Endometrial microvascular endothelial cells (primary cell): ENCODE measurements around the gene PLEKHG4B. TPM values are rescaled to one million over a fixed set of nuclear protein-coding genes. Genes with fewer than 3 reads are reported as not detected.
"Not testable (repeated sequence)": the region's sequence is repeated elsewhere in the genome, so short reads cannot be mapped to it uniquely, and the experiment has no call there.

ENCODE experiments used
- in situ Hi-C: cut with HindIII; loops from 2 replicates; pipeline ENCODE4 v1.10.0; 2017; ENCODE audit warnings: low sequenced_read_pairs, low pct_unique_long_range_greater_than_20kb; ENCODE audit errors: inconsistent ontology term
- total RNA-seq: library from RNA; depleted of rRNA; stranded (reverse); fragments of >200 nt; gene quantifications from one replicate; pipeline ENCODE4 v1.2.3, GENCODE V29; 2015; ENCODE audit errors: inconsistent ontology term

The PLEKHG4B gene
- total RNA-seq, 1 donor from 2014 or later: 0.19 TPM

DNA sequence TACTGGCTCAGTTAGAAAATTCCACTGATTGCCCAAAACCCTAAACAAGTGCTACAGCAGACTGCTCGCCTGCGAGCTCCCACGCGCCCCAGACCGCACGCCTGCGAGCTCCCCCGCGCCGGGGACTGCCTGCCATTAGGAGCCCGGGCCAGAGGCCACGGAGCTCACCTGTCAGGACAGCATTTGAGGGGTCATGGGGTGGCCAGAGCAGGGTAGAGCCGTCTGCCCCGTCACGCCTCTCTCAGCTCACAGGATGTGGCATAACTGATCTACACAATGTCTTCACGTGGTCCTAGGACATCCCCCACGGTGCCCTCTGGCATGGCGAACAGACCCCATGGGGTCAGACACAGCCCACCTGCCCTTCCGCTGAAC is 70.2 kb downstream of the PLEKHG4B start:
- in situ Hi-C loops: no loop called here

DNA sequence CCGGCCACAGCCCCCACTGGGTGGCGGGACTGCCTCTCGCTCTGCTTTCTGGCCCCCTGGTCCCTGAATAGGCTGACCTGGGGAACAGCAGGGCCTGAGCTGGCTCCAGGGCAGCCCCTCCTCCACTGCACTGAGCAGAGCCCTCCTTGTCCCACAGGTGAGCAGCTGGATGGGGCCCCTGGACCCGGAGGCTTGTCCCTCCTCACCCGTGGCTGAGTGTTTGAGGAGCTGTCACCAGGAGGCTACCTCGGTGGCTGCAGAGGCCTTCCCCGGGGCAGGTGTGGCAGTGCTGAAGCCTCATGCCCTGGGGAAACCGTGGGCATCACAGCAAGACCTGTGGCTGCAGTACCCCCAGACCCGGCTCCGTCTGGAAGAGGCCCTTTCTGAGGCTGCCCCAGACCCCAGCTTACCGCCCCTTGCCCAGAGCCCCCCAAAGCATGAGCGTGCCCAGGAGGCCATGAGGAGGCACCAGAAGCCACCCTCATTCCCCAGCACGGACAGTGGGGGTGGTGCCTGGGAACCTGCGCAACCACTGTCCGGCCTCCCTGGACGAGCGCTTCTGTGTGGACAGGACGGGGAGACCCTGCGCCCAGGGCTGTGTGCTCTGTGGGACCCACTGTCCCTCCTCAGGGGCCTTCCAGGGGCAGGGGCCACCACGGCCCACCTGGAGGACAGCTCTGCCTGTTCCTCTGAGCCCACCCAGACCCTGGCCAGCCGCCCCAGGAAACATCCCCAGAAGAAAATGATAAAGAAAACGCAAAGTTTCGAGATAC is 70.8 kb downstream of the PLEKHG4B start:
- in situ Hi-C loops: no loop called here

DNA sequence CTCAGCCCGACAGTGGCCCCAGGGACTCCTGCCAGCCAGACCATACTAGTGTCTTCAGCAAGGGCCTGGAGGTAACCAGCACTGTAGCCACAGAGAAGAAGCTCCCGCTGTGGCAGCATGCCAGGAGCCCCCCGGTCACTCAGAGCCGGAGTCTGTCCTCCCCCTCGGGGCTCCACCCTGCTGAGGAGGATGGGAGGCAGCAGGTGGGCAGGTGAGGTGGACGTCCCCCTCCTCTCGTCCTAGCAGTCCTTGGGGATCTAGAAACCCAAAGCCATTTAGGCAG is 71.3 kb downstream of the PLEKHG4B start:
- in situ Hi-C loops: no loop called here

DNA sequence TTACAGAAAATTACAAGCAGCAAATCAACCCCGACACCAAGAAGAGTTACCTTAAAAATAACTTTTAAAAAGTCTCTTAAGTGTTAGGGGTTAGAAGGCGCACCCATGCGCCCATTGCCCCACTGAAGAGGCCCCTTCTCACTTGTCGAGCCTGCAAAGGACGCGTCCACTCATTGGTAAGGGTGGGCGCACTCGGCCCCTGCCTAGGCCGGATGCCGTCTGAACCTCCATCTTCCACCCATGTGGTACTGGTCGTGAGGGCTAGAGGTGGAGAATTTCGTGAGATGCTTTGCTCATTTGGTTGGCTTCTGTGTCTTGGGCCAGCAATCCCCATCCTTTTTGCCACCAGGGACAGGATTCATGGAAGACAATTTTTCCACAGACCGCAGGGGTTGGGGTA is 71.9 kb downstream of the PLEKHG4B start:
- in situ Hi-C loops: no loop called here

DNA sequence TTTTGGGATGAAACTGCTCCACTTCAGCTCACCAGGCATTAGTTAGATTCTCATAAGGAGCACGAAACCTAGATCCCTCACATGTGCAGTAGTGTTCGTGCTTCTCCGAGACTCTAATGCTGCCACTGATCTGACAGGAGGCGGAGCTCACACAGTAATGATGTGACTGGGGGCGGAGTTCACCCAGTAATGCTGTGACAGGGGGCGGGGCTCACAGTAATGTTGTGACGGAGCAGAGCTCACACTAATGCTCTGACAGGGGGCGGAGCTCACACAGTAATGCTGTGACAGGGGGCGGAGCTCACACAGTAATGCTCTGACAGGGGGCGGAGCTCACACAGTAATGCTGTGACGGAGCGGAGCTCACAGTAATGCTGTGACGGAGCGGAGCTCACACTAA is 72.3 kb downstream of the PLEKHG4B start:
- in situ Hi-C loops: no loop called here

DNA sequence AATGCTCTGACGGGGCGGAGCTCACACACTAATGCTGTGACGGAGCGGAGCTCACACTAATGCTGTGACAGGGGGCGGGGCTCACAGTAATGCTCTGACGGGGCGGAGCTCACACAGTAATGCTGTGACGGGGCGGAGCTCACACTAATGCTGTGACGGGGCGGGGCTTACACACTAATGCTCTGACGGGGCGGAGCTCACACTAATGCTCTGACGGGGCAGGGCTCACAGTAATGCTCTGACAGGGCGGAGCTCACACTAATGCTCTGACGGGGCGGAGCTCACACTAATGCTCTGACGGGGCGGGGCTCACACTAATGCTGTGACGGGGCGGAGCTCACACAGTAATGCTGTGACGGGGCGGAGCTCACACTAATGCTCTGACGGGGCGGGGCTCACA is 72.8 kb downstream of the PLEKHG4B start:
- in situ Hi-C loops: not testable (repeated sequence)

DNA sequence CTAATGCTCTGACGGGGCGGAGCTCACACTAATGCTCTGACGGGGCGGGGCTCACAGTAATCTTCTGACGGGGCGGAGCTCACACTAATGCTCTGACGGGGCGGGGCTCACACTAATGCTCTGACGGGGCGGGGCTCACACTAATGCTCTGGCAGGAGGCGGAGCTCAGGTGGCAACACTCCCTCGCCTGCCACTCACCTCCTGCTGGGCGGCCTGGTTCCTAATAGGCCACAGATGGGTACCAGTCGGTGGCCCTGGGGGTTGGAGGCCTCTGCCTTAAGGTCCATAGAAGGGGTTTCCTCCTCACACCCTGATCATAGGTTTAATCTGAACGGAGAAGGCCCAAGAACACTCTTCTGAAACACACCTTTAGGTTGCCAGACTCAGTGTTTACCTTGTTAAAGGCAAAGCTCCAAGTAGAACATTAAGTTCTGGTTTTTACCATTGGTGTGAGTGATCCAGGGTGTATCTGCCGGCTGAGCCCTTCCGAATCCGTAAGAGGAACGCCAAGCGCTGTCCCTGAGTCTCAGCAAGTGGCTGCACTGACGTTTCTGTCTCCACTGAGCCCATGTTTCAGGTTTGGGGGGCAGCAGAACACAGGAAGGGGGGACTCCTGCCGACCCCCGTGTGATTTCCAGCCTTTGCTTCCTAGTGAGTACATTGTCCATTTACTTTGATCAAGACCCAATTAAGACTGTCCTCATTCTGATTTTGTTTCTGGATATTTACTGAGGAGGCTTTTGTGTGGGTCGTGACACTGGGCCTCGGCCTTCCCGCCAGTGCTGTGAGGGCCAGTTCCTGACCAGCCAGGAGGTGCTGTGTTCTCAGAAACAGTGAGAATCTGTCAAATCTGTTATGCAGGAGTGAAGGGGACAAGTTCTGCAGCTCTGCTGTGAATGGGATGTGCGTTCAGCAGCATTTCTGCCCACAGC is 74.7 kb downstream of the PLEKHG4B start:
- in situ Hi-C loops: no loop called here

DNA sequence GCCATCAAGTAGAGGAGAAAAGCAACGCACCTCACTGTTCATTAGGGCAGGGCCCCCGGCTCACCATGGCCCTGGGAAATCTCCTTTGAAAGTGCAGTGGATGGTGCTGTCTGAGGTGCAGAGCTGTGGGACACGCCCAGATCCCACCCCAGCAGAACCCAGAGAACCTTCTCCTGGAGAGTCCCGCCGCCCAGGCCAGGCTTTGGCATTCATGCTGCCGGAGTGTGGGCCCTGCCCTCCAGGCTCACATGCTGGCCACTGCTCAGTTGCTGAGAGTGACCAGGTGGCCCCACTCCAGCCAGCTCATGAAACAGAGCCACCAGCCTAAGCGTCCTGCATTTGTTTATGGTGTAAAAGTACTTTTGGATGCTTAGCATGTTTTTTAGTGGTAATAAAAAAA is 75.5 kb downstream of the PLEKHG4B start:
- in situ Hi-C loops: no loop called here

DNA sequence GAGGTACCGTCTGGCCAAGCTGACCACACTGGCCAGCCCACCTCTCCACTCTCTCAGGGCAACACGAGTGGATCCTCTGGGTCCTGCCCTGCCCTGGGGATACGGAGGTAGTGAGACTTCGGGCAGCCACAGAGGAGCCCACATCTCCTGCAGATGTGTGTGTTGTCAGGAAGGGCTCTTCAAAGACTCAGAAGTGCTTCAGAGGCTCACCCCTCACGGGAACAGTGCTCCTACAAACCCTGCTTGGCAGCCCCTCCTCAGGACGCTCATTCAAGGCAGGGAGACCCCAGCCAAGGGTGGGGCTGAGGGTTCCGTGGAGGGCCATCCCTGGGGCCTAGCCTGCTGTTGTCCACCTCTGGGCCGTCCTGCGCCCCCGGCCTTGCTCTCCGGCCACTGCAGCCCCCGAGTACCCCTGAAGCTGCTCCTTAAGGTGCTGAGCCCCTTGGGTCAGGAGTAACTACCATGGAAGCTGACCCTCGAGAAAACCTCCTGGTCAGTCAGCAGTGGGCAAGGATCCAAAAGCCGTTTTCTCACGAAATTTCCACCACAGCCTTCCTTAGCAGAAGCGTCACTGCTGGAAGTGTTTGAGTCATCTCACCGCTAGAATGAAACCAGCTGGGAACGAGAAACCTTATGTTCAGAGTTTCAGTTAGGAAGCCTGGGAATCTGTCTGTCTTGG is 76.2 kb downstream of the PLEKHG4B start:
- in situ Hi-C loops: no loop called here

DNA sequence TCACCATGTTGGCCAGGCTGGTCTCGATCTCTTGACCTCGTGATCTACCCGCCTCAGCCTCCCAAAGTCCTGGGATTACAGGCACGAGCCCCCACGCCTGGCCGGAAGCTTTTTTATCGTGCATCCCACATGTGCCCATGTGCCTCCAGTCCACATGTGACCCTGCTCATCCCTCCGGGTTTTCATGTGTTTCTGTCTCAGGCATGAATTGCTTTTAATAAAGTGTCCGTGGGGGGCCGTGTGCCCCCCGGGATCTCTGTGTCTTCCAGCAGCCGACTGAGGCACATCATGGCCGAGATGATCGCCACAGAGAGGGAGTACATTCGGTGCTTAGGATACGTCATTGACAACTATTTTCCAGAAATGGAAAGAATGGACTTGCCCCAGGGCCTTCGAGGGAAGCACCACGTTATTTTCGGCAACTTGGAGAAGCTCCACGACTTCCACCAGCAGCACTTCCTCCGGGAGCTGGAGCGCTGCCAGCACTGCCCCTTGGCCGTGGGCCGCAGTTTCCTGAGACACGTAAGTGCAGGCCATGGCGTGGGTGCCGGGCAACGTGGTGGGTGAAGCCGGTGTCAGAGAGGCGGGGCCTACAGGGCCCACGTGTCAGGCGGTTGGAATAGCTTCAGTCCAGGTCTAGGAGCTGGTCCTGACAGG is 77.2 kb downstream of the PLEKHG4B start:
- in situ Hi-C loops: no loop called here

DNA sequence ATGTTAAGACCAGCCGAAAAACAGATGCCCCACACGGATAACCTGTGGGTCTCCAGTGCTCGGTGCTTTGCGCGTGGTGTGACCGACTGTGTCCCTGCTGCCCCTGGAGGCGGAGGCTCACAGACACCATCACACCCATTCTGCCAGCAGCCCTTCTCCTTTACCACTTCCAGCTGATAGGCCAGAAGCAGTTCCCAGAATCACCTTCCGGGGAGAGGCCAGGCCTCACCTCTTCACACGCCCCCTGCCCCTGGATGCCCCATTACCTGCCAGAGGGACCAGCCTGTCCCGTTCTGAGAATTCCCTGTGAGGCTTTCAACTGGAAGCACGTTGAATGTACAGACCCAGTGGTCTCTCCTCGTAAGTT is 77.7 kb downstream of the PLEKHG4B start:
- in situ Hi-C loops: no loop called here

DNA sequence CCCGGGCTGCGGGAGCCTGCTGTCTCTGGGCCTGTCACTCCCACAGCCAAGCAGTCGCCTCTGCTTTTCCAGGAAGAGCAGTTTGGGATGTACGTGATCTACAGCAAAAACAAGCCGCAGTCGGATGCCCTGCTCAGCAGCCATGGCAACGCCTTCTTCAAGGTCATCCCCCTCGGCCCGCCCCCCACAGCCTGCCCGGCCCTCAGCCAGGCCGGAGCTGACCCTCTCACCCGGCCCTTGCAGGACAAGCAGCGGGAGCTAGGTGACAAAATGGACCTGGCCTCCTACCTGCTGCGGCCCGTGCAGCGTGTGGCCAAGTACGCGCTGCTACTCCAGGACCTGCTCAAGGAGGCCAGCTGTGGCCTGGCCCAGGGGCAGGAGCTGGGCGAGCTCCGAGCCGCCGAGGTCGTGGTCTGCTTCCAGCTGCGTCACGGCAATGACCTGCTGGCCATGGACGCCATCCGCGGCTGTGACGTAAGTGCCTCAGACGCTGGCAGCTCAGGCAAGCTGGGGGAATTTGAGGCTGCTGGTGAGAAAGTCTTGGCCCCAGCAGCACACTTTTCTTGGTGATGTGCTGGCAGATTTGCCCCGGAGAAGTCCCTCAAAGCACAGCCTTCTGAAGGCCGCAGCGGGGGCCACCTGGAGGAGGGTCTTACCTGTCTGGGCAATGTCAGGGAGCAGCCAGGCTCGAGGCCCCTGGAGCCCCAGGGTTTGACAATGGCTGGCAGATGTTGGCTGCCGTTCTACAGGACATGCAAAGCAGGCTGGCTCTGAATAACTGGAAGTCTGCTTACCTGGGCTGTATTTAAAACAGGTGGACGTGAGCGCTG is 79.2 kb downstream of the PLEKHG4B start:
- in situ Hi-C loops: no loop called here

DNA sequence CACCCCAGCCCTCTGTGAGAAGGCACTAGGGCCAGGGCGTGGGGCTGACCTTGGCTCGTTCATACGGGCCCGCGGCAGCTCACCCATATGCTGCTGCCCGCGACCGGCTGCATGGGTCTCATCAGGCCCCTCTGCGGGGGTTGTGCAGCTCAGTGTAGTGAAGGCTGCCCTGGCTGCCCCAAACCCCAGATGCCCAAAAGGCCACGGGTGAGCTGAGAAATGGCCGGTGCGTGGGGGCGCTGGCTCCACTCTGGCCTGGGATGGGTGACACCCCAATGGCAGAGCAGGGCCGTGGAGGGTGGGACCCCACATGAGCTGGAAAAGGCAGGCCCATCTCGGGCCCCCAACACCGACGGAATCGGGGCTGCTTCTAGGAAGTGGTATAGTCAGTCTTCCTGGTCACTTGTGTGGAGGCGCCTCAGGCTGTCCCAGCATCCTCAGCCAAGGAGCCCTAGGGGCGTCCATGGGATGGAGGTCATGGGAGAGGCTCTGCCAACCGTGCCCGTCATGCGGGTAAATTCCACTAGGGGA is 79.9 kb downstream of the PLEKHG4B start:
- in situ Hi-C loops: no loop called here

DNA sequence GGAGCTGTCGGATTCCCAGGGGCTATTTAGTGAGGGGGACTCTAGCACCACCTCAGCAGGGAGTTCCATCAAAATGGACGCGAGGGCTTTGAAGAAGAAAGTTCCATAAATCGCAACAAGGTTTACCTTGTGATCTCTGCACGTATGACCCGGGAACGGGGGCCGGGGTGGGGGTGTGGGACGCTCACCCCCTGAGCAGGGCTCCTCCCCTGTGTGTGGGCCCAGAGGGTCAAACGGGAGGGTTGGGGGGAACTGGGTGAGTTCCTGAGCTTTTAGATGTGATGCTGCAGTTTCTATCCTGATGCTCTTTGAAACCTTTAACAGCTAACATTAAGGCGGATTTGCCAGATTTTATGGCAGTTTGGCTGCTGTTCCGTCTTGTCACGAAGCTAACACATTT is 80.5 kb downstream of the PLEKHG4B start:
- in situ Hi-C loops: no loop called here

DNA sequence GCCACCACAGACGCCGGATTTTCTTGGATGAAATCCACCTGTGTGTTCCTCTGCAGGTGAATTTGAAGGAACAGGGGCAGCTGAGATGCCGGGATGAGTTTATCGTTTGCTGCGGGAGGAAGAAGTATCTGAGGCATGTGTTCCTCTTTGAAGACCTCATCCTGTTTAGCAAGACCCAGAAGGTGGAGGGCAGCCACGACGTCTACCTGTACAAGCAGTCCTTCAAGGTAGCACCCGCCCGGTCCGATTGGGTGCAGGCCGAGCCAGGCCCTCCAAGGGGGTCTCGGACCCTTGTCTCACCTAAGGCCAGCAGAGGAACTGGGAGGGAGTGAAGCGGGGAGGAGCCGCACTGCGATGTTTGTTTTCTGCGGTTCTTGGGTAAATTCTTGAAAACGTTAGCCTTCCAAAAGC is 80.9 kb downstream of the PLEKHG4B start:
- in situ Hi-C loops: no loop called here

DNA sequence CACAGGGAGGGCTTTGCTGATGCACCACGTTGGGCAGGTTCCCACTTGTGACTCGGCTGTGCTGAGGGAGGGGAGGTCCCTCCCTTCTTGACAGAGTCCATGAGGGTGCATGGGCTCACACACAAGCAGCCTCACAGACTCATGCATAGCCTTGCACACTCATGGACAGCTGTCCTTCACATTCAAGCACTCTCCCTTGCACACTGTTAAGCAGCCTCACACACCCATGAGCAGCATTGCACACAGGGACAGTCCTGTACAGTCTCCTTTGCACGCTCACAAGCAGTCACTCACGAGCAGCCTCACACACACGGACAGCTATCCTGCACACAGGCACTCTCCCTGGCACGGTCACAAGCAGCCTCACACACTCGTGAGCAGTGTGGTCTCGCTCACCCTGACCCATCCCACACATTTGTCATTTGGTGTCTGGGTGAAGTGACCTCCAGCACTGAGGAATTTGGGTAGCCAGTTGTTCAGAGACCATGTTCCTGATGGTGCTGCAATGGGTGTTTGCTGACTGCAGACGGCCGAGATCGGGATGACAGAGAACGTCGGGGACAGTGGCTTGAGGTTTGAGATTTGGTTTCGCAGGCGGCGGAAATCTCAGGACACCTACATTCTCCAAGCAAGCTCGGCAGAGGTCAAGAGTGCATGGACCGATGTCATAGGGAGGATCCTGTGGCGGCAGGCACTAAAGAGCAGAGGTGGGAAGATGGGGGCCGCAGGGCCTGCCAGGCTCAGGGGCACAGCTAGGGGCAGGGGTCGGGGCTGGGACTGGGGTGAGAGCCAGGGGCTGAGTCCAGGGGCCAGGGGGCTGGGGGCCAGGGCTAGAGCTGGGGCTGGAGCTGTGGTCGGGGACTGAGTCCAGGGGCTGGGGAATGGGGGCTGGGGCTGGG is 81.7 kb downstream of the PLEKHG4B start:
- in situ Hi-C loops: no loop called here

DNA sequence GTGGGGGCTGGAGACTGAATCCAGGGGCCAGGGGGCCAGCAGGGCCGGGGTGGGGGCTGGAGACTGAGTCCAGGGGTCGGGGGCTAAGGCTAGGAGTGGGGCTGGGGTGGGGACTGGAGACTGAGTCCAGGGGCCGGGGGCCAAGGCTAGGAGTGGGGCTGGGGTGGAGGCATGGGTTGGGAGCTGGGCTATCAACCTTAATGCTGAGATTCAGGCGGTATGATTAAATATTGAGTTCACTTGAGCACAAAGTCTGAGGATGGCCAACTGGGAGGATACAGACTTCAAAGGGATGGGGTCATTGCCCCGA is 82.3 kb downstream of the PLEKHG4B start:
- in situ Hi-C loops: no loop called here
